GM18858 (cell line): ENCODE measurements around the gene L3MBTL4.
"Not testable (repeated sequence)": the region's sequence is repeated elsewhere in the genome, so short reads cannot be mapped to it uniquely, and the experiment has no call there.

Source experiments
- ATAC-seq: cut with Tn5 transposase; IDR thresholded peaks from one replicate; pipeline ENCODE4 v1.9.1; 2021; ENCODE audit not compliant: unreplicated experiment

The L3MBTL4 gene

DNA sequence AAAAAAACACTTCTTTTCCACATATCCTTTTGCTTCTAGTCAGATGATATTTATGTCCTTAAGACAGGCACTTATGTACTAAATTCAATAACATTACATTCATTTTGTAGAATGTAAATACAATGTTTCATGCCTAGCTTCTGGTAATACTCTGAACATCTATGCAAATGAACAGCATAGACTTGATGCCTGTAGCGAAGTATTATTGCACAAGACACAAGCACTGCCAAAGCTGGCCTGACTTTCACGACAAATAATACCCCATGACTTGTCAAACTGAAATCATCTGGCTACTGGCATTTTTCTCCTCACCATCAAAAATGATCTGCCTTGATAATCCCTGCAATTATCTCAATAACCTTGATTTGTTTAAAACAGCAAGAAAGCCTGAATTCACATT is 101.3 kb downstream of the L3MBTL4 start:
- no peak for ATAC-seq

- no peak for ATAC-seq
Measured at GRCh38 chr18:6311456-6312215, 103.1 kb downstream of the L3MBTL4 start.

GRCh38 chr18:6310714-6311113 is 104.0 kb downstream of the L3MBTL4 start:
- ATAC-seq = no peak

- ATAC-seq = no peak
Measured at GRCh38 chr18:6297875-6298274, 116.8 kb downstream of the L3MBTL4 start.

DNA sequence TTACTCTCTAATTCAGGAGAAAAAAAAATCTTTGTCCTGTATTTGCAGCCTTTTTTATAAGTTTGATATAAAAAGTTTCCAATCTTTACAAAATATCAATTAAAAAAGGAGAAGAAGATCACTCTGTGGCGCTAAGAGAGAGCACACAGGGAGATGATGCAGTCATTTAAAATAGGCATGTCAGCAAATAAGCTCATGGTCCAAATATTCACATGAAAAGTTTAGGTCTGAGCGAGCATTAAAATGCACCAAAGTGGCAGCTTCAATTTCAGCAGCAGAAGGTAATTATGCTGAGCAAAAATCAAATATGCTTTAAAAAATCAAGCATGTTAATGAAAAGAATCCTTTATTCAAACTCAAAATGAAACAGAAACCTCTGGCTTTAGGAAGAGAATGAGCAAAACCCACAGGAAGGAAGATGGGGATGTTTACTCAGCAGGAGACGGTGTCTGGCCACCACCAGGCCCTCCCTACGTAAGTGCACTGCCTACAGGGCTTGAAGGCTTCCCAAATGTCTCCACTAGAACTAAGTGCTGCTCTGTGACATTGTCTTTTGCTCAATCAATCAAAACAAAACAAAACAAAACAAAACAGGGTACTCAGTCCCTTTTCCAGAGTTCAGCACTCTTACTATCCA is 120.4 kb downstream of the L3MBTL4 start:
- ATAC-seq = no peak

GRCh38 chr18:6289843-6290242 is 124.9 kb downstream of the L3MBTL4 start:
- ATAC-seq = no peak

GRCh38 chr18:6286585-6286984 is 128.1 kb downstream of the L3MBTL4 start:
- no peak for ATAC-seq

GRCh38 chr18:6284761-6285160 is 129.9 kb downstream of the L3MBTL4 start:
- no peak for ATAC-seq

- ATAC-seq = no peak
Measured at GRCh38 chr18:6284300-6284699, 130.4 kb downstream of the L3MBTL4 start.

DNA sequence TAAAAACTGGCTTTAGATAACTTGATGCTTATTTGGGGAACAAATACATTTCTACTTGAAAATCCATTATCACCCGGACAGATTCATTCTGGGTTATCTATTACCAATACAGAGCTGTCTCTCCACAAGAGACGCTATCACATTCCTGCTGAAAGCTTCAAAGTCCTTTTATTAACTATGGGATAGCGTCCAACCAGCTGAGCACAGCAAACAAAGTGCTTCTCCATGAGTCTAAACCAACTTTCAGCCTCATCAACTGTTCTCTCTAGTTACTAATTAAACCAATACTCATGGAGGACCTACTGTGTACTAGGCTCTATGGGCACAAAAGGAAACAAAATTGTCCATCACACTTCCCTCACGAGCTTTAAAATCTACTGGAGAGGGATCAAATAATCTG is 132.8 kb downstream of the L3MBTL4 start:
- ATAC-seq = no peak

GRCh38 chr18:6280211-6280743 is 134.4 kb downstream of the L3MBTL4 start:
- no peak for ATAC-seq

GRCh38 chr18:6279308-6279707 is 135.4 kb downstream of the L3MBTL4 start:
- ATAC-seq = no peak

DNA sequence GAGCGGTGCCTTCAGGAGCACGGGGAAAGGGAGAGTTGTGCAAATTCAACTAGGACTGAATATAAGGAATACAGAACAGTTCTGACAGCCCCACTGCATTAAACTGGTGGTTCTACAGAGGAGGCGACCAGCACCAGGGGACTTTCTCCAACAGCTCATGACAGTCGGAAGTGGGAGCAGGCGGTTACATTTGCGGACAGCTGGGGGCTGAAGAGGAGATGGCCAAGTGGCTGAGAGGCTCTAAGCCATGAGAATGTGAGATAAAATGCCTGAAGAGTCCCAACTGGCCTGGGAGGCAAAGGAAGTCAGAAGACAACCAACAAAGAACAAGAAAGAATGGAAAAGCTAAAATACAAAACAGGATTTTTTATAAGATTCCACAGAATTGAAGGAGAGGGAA is 141.3 kb downstream of the L3MBTL4 start:
- no peak for ATAC-seq

GRCh38 chr18:6272144-6272543 is 142.6 kb downstream of the L3MBTL4 start:
- ATAC-seq = not testable (repeated sequence)

DNA sequence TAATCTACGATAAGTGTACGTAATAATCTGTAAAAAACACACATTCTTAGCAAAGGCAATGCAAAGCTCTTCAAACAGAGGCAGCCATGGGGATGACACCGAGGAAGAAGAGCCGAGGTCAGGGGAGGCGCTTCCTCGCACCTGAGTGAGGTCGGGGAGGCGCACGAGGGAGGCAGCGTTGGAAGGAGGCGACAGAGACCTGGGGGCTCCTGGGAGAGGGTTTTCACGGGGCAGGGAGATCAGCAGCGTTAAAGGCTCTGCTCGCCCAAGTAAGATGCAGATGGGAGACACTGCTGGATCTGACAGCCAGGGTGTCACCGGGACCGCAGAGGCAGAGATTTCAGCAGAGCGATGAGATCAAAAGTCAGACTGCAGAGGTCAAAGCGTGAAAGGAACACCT is 143.1 kb downstream of the L3MBTL4 start:
- no peak for ATAC-seq

- peak; percentile 96 for ATAC-seq
Measured at GRCh38 chr18:6270771-6271216, 143.9 kb downstream of the L3MBTL4 start.

- no peak for ATAC-seq
Measured at GRCh38 chr18:6269660-6270332, 144.9 kb downstream of the L3MBTL4 start.

- no peak for ATAC-seq
Measured at GRCh38 chr18:6266212-6266611, 148.5 kb downstream of the L3MBTL4 start.

- ATAC-seq = no peak
Measured at GRCh38 chr18:6261938-6262337, 152.8 kb downstream of the L3MBTL4 start.

DNA sequence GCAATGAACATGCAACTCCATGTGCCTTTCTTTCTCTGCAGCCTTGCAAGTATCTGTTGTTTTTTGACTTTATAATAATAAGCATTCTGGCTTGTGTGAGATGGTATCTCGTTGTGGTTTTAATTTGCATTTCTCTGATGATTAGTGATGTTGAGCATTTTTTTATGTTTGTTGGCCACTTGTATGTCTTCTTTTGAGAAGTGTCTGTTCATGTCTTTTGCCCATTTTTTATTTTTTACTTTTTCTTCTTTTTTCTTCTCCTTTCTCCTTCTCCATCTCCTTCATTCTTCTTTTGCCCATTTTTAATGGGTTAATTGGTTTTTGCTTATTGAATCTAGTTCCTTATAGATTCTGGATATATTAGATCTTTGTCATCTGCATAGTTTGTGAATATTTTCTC is 155.4 kb downstream of the L3MBTL4 start:
- not testable (repeated sequence) for ATAC-seq

DNA sequence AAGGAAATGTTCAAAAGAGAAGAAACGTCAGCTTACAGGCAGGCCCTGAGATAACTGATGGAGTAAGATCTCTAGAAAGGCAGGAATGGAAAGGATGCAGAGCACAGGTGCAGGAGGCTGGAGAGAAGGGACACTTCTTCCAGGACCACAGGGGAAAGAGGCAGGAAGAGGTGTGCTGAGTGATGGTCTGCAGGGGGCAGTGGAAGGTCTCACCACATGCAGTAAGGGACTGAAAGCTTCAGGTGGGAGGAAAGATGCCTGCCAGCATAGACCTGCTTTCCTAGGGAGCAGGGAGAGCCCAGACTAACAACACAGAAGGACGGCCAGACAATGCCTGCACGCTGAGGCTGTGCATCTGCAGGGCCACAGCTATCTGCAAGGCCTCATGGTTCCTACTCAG is 156.8 kb downstream of the L3MBTL4 start:
- ATAC-seq = no peak

DNA sequence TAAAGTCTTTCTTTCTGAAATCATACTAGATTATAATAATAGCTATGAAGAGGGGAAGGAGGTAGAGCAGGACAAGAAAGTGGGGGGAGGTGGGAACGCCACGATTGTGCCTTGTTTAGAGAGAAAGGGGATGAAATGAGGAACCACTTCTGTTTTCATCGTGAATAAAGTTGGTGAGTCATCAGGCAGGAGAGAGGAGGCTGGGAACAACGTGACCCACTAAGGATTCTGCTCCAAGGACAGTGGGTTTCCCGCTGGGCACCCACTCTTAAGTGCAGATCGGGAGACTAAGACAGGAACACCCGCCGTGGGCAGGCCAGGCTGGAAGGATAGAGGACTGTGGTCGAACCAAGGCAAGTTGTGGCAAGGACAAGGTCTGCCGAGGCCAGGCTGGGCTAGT is 158.2 kb downstream of the L3MBTL4 start:
- no peak for ATAC-seq
